DLD1 (cell line): ENCODE data around the gene CCDC201.
"Not testable (repeated sequence)": the region's sequence is repeated elsewhere in the genome, so short reads cannot be mapped to it uniquely, and the experiment has no call there.

Experiments
- in situ Hi-C: cut with HindIII; loops from 2 replicates; pipeline ENCODE4 v1.10.0; 2017; ENCODE audit warnings: low sequenced_read_pairs

The CCDC201 gene

GRCh38 chr7:45878457-45879144 is 5.7 kb upstream of the CCDC201 start:
- in situ Hi-C loops: no loop called here

DNA sequence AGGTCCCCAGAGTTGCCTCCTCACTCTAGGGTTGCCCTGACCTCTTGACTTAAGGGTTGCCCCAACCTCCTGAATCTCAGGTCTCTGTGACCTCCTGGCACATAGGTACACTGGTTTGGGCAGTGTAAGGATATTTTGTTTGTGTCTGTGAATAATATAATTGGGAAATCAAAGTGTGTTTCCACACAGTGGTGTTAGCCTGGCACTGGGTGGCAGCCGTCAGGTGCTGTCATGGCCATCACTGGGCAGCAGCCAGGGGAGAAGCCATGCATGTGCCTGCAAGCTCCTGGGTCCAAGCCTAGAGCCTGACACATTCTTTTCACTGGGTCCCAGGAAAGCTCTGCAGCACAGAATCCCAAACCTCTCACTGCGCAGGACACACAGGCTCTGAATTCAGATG is 3.6 kb upstream of the CCDC201 start:
- in situ Hi-C loops: no loop called here

DNA sequence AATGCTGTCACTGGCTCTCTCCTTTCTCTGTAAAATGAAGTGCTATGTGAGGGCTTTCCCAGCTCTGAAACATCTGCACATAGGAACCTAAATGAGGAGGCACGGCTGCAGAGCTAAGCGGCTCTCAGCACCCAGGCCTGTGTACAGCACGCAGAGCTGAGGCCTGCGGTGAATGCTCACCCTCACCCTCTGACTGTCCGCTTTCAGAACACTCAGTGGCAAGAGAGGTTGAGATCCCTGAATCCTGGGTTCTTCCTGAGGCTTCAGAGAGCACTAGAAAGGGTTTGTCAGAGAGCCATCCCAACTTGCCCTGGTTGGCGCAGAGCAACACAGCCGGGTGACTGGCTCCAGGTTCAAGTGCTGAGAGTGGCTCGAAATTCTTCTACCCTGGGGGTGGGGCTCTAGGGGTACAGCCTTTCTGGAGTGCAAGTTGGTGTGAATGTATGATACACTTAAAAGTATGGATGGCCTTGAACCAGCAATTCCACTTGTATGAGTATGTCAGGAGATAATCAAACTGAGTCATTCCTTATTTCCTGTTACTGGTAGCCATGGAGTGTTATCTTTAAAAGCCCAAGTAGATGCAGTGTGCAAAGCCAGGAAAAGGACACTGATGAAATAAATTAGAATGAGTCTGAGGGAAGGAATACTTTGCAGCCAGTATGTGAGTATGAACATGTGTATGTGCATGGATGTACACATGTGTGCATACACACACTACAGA is 1.7 kb upstream of the CCDC201 start:
- in situ Hi-C loops: no loop called here

DNA sequence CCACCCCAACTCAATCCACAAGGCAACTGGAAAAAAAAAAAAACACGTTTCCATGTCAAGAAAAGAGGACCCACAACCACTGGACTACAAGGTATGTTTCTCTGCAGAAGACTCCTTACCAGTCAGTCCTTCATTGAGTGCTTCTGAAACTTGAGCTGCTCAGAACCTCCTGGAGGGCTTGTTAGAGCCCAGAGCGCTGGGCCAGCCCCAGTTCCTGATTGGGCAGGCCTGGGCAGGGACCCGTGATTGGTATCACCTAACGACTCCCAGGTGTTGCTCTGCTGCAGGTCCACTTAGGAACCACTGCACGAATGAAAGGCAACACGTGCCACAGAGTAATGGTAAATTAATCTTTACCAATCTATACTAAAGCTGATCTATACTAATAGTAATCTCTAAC is 473 bp upstream of the CCDC201 start:
- in situ Hi-C loops: no loop called here

DNA sequence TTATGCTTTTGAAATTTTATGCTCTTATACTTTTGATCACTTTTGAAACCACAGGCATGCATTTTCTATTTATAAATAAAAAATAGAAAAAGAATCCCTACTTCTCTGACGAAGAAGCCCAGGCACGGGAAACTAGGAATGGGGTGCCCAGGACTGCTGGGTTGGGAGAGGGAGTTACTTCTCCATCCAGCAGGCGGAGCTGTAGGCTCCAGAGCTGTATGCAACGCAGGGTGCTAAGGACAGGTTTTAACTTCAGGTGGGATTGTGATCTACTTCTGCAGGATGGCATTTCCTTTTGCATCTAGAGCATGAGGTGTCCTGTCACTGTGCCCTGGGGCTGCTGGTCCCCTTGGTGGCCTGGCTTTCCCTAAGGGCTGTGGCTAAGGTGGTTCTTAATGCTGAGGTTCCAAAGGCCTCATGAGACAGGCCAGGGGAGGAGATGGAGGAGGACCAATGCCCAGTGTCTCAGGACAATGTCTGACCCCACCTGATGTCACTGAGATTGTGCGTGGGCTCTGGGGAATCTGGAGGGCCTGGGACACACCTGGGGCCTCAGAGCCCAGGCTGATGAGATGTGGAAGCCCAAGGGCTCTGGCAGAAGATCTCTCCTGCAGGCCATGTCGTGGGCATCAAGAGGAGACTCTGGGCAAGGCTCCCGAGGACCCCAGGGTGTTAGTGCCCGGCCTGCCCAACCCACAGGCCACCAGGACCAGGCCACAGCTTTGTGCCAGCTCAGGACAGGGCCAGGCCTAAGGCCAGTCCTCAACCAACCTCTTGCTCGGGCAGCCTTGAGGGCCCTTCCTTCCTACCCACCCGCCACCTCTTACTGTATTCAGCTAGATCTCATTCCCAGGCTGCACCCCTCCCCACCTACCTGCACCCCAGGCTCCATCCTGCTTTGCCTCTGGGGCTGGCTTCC is 507 bp downstream of the CCDC201 start:
- in situ Hi-C loops: no loop called here

DNA sequence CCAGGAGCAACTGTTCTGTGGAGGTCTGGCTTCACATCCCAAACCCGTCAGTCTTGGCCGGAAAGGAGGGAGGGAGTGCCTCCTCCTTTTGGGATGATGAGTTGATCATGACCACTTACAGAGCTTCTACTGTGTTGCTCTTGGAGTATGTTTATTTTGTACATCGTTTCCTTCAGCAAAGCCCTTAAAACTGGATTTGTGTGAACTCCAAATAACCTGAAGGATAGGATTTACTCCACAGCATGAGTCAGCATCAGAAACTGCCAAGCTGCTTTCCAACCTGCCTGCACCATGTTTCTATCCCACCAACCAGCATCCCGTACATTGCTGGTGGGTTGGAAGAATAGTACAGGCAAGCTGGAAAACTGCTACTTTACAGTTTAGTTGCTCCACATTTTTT is 3.5 kb downstream of the CCDC201 start:
- in situ Hi-C loops: no loop called here

DNA sequence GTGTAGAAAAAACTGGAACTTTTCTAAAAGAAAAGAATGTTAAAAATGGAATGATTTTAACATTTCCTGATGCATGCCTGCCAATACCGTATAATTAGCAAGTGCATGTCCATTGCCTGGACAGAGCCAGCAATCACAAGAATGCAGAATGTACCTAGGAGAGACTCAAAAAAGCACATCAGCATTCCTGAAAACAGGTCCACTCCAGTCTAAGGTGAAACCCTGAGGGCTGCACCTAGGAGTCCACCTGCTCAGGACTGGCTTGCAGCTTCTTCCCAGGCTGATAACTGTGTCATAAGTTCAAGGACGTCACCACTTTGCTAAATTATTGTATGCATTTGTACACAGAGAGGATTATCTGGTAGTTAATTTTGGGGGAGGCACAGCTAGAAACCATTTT is 5.4 kb downstream of the CCDC201 start:
- in situ Hi-C loops: no loop called here

DNA sequence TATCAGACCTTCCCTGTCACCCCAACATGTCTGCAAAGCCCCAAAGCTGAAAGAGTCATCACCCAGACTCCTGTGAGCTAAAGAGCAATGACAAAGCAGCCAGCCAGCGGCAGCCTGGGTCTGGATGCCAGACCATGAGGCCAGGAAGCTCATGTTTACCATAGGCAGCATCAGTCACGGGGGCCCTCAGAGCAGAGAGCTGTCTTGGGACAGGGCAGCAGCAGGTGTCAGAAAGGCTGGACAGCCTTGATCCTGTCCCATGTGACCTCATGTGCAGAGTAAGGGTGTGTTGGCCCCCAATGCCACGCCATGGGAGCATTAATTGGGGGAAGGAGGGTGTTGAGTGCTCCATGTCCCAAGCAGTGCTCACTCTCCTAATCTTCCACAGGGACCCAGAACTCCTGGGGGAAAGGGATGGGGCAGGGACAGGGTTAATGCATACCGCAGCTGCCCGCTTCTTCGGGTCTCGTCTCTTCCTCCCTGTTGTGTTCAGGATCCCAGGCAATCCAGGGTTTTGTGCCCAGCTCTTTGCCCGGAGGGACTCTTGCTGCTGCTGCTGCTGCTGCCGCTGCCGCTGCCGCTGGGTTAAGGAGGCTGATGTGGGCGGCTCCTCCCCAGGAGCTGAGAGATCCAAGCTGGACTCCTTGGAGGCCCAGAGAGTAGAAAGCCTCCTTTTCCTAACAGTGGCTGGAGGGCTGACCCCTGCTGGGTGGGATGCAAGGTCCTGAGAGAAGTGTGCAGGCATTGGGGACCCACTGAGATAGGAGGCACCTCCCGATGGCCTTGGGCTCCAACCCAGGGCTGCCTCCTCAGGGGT is 7.1 kb downstream of the CCDC201 start:
- in situ Hi-C loops: no loop called here

DNA sequence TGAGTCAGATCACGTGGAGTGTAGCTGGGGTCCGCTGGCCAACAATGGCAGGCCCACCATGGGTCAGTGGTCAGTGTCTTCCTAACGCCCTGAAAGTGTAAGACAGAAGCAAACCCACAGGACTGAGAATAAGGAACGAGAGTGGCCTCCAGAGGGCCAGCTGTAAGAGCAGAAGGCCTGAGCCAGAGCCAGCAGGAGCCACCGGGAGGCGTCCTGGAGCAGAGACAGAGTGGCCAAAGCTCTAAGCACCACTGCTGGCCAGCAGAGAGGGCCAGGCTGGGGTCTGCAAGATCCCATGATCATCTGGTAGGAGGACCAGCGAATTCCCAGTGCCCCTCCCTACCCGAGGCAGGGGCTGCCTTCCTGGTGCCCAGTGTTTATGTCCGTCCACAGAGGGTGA is 9.2 kb downstream of the CCDC201 start:
- in situ Hi-C loops: no loop called here

DNA sequence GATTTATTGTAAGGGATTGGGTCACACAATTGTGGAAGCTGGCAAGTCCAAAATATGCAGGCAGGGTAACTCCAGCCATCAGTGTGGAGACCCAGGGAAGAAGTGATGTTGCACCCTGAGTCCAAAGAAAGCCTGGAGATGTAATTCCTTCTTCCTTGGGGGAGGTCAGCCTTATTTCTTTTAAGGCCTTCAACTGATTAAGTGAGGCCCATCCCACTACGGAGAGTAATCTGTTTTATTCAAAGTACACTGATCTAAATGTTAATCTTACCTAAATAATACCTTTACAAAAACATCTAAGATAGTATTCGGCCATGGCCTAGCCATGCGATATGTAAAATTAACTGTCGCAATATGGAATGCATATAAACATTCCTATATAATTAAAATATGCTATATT is 16.0 kb downstream of the CCDC201 start:
- in situ Hi-C loops: not testable (repeated sequence)

- in situ Hi-C loops: not testable (repeated sequence)
Observed at GRCh38 chr7:45855680-45856079, 17.2 kb downstream of the CCDC201 start.

- in situ Hi-C loops: not testable (repeated sequence)
Observed at GRCh38 chr7:45853491-45853890, 19.4 kb downstream of the CCDC201 start.

DNA sequence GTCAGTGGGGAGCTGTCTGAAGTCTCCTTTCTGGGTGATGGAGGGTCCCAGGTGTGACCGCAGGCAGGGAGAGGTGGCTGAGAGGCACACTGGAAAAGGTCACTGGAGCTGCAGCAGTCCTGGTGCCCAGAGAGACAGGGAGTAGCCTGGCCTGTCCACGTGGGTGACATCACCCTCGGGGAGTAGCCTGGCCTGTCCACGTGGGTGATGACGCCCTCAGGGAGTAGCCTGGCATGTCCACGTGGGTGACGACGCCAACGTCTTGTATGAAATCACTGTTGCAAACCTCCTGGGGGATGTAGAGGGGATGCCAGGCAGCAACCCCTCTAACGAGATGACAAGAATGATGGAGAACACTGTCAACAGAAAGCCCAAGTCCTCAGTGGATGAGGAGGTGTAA is 19.9 kb downstream of the CCDC201 start:
- in situ Hi-C loops: not testable (repeated sequence)

GRCh38 chr7:45848734-45849133 is 24.1 kb downstream of the CCDC201 start:
- in situ Hi-C loops: not testable (repeated sequence)

- in situ Hi-C loops: not testable (repeated sequence)
Observed at GRCh38 chr7:45846536-45846935, 26.3 kb downstream of the CCDC201 start.

GRCh38 chr7:45841926-45842717 is 30.8 kb downstream of the CCDC201 start:
- in situ Hi-C loops: not testable (repeated sequence)

DNA sequence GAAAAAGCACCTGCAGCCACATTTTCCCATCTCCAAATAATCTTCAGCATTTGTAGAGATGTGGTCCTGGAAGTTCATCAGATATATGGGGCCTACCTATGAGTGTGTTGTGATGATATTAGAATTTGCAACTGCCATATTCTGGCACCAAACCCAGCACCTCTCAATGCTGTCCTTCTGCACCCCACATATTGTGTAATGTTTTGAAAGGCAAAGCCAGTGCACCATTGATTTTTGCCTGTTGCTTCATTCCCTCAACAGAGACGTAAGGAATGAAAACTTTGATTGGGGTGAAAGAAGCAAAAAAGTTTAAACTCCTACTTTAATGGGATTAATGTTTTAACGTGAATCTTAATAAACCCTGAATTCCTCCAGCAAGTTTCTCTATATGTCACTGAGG is 34.0 kb downstream of the CCDC201 start:
- in situ Hi-C loops: not testable (repeated sequence)

GRCh38 chr7:45832433-45833177 is 40.3 kb downstream of the CCDC201 start:
- in situ Hi-C loops: not testable (repeated sequence)

DNA sequence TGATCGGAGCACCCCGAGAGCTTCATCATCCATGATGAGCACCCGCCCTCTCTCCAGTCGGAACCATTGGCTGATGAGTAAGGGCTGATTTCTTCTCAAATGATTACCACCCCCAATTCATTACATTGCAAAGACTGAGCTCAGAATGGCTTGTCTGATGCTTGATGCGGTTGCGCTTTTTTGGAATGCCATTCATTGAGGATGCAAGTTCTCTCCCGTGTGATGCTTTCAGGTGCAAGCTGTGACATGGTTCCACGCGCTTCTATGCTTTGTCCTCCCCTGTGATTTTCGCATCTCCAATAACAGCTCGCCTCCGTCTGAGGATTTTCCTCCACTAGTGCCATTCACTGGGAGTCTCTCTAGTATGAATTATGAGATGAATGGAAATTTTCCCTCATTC is 43.0 kb downstream of the CCDC201 start:
- in situ Hi-C loops: not testable (repeated sequence)
